Choroid plexus epithelial cell (primary cell): ENCODE results near the gene TCERG1L.

ENCODE experiments used
- DNase-seq: peaks from one replicate; pipeline ENCODE4 v3.0.0-alpha.2; 2010; ENCODE audit warnings: low read depth
- H3K4me3 ChIP-seq: 2 replicates; pipeline ENCODE4 v1.5.1; 2011; ENCODE audit warnings: low read depth, mild to moderate bottlenecking, control low read depth, low read length, moderate library complexity
- TF ChIP-seq, protein P1 (sequence below): conservative IDR thresholded peaks from 2 replicates; pipeline ENCODE4 v1.5.1; 2011; ENCODE audit warnings: low read depth, mild to moderate bottlenecking, control low read depth, inconsistent platforms, low read length, moderate library complexity

The TCERG1L gene

DNA sequence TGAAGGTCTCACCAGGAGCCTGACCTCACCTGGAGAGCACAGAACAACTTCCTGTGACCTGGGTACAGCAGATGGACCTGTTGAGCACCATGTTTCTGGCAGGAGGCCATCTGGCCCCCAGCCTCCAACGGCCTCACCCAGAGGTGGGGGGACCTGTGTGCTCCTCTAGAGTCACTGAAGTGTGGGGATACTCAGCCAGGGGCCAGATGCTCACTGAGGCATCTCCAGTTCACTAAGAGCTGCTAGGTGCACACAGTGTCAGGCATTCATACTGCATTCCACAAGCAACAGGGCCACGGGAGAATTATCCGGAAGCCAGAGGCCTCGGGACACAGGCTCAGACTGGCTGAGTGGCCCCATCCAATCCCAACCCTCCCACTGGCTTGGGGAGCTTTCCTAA is 161.4 kb downstream of the TCERG1L start:
- H3K4me3 ChIP-seq: no peak overlapping the region
- TF ChIP-seq, protein P1, sequence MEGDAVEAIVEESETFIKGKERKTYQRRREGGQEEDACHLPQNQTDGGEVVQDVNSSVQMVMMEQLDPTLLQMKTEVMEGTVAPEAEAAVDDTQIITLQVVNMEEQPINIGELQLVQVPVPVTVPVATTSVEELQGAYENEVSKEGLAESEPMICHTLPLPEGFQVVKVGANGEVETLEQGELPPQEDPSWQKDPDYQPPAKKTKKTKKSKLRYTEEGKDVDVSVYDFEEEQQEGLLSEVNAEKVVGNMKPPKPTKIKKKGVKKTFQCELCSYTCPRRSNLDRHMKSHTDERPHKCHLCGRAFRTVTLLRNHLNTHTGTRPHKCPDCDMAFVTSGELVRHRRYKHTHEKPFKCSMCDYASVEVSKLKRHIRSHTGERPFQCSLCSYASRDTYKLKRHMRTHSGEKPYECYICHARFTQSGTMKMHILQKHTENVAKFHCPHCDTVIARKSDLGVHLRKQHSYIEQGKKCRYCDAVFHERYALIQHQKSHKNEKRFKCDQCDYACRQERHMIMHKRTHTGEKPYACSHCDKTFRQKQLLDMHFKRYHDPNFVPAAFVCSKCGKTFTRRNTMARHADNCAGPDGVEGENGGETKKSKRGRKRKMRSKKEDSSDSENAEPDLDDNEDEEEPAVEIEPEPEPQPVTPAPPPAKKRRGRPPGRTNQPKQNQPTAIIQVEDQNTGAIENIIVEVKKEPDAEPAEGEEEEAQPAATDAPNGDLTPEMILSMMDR: no peak
- no peak for DNase-seq

DNA sequence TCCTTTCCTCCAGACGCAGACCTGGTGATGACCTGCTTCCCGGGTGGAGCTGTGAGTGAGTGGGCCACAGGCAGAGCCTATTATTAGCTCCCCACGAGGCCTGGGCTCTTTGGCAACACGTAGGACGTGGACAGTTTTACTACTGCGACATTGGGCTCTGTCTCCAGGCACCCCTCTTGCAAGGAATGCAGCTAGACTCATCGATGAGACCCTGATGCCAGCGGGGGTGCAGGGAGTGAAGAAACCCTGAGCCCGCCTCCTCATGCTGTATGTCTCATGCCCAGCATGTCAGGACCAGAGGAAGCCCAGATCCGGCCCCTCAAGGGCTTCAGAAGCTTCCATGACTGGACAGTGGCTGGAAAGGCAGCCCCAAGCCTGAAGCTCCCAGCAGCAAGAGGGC is 161.9 kb downstream of the TCERG1L start:
- DNase-seq: no peak
- H3K4me3 ChIP-seq: no peak overlapping the region
- TF ChIP-seq, protein P1: no peak

DNA sequence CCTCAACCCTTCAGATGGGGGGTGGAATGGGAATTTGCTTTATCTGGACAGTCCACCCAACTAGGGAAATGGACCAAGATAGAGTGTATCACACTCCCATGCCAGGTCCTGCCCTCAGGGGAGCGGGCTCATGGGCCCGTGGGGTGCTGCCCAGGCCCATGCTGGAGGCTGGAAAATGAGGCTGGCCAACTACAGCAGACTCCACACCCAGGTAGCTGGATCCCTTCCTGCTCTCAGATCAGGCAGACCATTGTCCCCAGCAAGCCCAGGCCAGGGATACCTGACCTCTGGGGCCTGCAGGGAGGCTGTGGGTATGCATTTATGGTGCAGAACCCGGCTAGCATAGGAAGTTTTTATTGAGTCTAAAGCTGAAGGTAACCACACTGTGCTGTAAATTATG is 162.4 kb downstream of the TCERG1L start:
- TF ChIP-seq, protein P1: no peak
- DNase-seq: no peak
- no peak overlapping the region for H3K4me3 ChIP-seq

DNA sequence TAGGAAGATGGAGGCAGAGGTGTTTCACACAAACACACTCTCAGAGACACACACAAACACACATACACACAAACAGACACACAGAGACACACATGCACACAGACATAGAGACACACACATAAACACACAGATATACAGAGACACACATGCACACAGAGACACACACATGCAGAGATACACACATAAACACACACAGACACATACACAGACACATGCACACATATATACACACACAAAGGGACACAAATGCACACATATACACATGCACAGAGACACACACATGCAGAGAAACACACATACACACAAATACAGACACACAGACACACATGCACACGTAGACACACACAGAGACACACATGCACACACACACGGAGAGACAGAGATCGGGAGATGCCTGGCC is 163.3 kb downstream of the TCERG1L start:
- TF ChIP-seq, protein P1: no peak
- H3K4me3 ChIP-seq: no peak overlapping the region
- DNase-seq: no peak

DNA sequence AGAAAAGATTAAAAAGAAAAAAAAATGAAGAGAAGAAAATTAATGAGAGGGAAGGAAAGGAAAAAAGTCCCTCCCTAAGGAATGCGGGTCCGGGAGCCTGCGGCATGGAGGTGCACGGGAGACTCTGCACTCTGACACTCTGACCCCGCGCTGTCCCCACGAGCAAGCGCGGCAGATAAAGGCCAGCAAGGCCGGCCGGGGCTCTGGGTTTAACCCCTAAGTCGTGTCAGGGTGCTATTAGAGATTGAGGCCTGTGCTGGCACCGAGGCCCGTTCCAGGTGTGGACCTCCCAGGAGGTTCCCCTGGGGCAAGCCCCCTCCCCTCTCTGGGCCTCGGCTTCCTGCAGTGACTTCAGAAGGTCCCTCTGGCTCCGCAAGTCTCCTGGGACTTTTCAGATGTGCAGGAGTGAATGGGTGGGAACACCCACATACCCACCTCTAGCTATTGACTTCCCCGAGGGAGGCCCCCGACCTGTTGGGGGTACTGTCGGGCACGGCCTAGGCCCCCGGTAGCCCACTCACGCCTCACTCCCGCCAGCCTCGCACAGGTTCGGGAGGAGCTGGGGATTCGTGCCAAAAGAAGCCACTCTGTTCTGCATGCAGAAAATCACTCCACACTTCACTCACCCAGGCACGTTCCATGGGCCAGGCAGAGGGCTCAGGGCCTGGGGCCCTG is 164.1 kb downstream of the TCERG1L start:
- TF ChIP-seq, protein P1: no peak
- no peak for DNase-seq

DNA sequence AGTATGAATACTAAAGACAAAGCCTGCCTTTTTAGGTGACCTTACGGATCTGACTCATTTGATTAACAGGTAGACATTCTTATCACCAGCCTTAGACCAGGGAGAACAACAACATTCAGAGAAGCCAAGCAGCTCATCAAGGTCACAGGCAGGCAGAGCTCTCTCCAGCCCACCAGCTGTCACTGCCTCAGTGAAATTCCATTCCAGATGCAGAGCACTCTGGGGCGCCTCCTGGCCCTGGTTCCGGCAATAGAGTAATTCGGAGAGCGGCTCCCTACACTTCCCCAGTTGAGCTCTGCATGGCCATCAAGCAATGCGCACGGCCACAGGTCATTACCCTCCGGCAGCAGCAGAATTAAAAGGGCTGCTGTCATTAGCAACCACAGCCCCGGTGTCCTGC is 164.7 kb downstream of the TCERG1L start:
- TF ChIP-seq, protein P1: no peak
- no peak overlapping the region for H3K4me3 ChIP-seq
- DNase-seq: no peak

More for the DNA sequence above, 164.1 kb downstream of the TCERG1L start:
- H3K4me3 ChIP-seq: no peak overlapping the region

DNA sequence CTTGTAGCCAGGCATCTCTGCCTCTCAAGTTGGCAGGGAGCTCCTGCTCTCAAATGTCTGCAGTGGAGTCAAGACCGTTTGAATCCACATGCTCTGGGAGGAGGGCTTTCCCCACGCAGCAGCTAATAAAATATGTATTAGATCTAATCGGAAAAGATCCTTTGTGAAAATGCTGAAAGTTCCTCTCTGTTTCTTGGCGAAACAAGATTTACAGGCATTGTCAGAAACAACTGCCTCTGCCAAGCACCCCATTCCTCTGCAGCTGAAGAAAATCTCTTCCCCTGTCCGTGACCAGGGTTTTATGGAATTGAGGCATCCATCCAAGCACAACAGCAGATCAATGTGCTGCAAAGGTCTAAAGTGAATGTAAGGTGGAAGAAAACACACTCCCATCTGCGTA is 165.8 kb downstream of the TCERG1L start:
- DNase-seq: no peak
- TF ChIP-seq, protein P1: no peak

More for the DNA sequence above, 165.8 kb downstream of the TCERG1L start:
- H3K4me3 ChIP-seq: no peak overlapping the region
